ENCODE data around the gene SIRT3.
"Not testable (repeated sequence)": the region's sequence is repeated elsewhere in the genome, so short reads cannot be mapped to it uniquely, and the experiment has no call there.

SIRT3 gene

DNA sequence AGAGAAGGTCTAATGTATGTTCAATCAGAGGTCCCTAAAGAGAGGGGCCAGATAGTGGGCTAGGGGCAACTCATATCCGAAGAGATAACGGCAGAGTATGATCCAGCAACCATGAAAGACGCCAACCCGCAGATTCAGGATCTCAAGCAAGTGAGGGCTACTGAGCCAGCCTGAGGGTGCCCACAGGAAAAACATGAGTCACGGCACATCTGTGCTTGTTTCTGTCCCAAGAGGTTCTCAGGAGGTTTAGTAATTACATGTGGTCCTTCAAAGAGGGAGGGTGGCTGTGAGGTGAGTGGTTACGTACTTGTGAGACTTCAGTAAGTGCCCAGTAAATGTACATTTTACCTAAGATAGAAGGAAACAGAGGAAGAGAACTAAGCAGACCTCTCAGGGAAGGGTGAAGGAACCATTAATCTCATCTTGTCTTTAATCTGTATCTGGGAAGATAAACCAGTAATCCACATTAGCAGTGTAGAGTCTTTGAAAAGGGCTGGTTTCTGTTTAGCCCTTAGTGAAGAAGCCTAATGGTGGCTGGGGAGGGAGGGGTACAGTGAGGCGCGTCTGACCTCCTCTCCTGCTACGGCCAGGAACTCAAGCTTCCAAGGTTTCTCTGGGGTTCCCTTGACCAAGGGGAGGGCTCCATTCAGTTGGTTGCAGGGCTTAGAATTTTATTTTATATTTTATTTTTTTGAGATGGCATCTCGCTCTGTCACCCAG, 10.2 kb downstream of the SIRT3 start:
- Histone ChIP-seq H3K27me3 (ENCODE audit: control insufficient read depth, insufficient read depth, low read length) (no peaks in the 10 kb centered on the region), H3K4me3 (ENCODE audit: low read length) (no peak overlapping the region), H3K27ac (ENCODE audit: low read depth, low read length) (no peak overlapping the region), H3K9ac (ENCODE audit: low read length) (no peak overlapping the region), H3K36me3 (ENCODE audit: control insufficient read depth, insufficient read depth, low read length) (peaks cover 4% of the 10 kb centered on the region), H3K4me1 (ENCODE audit: control insufficient read depth, insufficient read depth, low read length) (no peaks in the 10 kb centered on the region)

DNA sequence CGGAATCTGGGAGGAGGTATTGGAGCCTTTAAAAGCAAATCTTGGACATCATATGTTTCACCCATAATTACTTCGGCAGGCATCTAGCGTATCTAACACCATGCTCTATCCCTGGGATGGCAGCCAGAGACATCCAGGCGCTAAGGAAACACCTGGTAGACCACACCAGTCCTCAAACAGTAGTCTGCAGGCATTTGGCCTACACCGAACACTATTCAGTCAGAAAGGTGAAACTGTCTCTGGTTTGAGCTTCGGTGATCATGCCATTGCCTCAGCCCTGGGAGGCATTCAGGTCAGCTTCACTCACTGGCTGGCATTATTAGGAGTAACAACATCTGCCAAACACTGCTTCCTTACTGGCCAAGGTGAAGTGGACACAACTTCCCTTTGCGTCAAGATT, 11.7 kb downstream of the SIRT3 start:
- no peak overlapping the region for H3K4me3 ChIP-seq (ENCODE audit: low read length)
- no peak overlapping the region for H3K27ac ChIP-seq (ENCODE audit: low read depth, low read length)
- no peak overlapping the region for H3K9ac ChIP-seq (ENCODE audit: low read length)
- no peaks in the 10 kb centered on the region for H3K4me1 ChIP-seq (ENCODE audit: control insufficient read depth, insufficient read depth, low read length)
- no peaks in the 10 kb centered on the region for H3K27me3 ChIP-seq (ENCODE audit: control insufficient read depth, insufficient read depth, low read length)
- peaks cover 4% of the 10 kb centered on the region for H3K36me3 ChIP-seq (ENCODE audit: control insufficient read depth, insufficient read depth, low read length)

DNA sequence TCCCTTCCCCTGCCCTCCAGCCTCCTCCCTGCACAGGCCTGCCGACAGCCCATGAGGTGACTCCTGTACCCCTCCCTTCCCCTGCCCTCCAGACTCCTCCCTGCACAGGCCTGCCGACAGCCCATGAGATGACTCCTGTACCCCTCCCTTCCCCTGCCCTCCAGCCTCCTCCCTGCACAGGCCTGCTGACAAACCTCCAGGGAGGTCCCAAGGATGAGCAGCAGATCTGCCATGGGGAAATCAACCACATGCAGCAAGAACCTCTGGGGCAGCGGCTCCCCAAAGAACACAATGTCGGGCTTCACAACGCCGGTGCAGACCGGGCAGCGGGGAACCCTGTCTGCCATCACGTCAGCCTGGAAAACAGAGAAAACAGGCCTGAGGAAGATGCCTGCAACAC, 12.3 kb downstream of the SIRT3 start:
- no peak overlapping the region for H3K27ac ChIP-seq (ENCODE audit: low read depth, low read length)
- H3K9ac ChIP-seq (ENCODE audit: low read length): no peak overlapping the region
- H3K4me3 ChIP-seq (ENCODE audit: low read length): no peak overlapping the region
- H3K4me1 ChIP-seq (ENCODE audit: control insufficient read depth, insufficient read depth, low read length): no peaks in the 10 kb centered on the region
- H3K36me3 ChIP-seq (ENCODE audit: control insufficient read depth, insufficient read depth, low read length): peaks cover 4% of the 10 kb centered on the region
- H3K27me3 ChIP-seq (ENCODE audit: control insufficient read depth, insufficient read depth, low read length): no peaks in the 10 kb centered on the region

DNA sequence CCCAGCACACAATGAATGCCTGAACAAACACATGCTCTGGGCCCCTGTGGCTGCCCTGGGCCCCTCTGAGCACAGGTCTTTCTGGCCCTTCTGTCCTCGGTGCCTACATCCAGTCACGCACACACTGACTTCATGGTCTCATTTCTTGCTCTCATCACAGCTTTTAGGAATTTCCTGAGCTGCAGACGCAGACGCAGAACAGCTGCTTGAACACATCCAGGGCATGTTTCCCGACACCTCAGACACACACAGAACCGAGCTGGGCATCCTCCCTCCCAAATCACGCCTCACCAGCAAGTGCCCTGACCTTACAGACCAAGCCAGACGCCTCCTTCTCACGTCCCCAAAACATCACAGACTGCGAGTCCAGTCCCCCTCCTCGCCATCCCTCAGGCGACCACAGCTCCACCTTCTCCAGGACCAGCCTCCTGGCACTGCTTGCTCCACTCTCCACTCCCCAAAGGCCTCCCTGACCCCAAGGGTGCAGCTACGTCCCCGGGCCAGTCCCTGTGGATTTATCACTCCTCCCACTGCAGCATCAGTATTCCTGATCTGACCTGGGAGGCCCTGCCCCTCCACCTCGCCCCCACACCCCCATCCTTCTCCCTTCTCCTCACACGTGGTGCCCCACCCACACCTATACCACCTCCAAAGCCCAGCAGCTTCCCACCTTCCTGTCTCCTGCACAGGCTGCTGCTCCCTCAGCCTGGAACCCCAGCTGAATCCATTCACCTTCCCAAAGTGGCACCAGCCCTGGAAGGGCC, 12.9 kb downstream of the SIRT3 start:
- H3K4me1 ChIP-seq (ENCODE audit: control insufficient read depth, insufficient read depth, low read length): no peaks in the 10 kb centered on the region
- H3K27ac ChIP-seq (ENCODE audit: low read depth, low read length): no peak overlapping the region
- H3K27me3 ChIP-seq (ENCODE audit: control insufficient read depth, insufficient read depth, low read length): no peaks in the 10 kb centered on the region
- H3K9ac ChIP-seq (ENCODE audit: low read length): no peak overlapping the region
- H3K36me3 ChIP-seq (ENCODE audit: control insufficient read depth, insufficient read depth, low read length): peaks cover 4% of the 10 kb centered on the region
- H3K4me3 ChIP-seq (ENCODE audit: low read length): no peak overlapping the region

DNA sequence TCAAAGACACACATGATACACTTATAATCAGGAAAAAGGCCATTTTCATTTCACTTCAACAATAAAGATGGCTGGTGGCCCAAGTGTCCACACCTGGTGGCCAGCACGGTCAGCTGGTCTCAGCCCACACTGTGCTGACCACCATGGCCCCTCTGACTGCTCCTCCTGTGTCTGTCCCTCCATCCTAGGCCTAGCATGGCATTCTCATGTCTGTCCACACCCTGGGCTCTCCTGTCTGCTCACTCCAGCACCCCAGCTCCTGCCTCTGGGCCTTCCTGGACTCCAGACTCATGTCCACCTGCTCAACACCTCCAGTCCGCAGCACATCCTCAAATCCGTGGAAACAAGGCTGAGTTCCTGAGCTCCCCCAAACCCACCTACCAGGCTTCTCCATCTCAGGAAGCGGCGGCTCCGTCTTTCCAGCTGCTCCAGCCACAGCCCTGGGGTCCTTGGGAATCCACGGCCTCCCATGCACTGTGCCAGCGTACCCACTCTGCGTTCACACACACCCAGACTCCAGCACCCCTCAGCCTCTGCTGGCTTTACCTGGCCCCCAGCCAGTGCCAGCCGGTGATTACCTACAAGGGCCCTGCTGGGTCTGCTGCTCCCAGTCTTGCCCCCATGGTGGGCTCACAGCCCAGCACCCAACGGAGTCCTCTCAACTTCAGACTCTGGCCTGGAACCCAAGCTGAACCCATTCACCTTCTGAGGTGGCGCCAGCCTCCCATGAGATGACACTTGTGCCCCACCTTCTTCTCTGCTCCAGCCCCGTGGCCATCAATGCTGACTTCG, 13.9 kb downstream of the SIRT3 start:
- Histone ChIP-seq H3K27me3 (ENCODE audit: control insufficient read depth, insufficient read depth, low read length) (no peaks in the 10 kb centered on the region), H3K4me3 (ENCODE audit: low read length) (no peak overlapping the region), H3K27ac (ENCODE audit: low read depth, low read length) (no peak overlapping the region), H3K36me3 (ENCODE audit: control insufficient read depth, insufficient read depth, low read length) (peaks cover 4% of the 10 kb centered on the region), H3K4me1 (ENCODE audit: control insufficient read depth, insufficient read depth, low read length) (no peaks in the 10 kb centered on the region), H3K9ac (ENCODE audit: low read length) (no peak overlapping the region)

DNA sequence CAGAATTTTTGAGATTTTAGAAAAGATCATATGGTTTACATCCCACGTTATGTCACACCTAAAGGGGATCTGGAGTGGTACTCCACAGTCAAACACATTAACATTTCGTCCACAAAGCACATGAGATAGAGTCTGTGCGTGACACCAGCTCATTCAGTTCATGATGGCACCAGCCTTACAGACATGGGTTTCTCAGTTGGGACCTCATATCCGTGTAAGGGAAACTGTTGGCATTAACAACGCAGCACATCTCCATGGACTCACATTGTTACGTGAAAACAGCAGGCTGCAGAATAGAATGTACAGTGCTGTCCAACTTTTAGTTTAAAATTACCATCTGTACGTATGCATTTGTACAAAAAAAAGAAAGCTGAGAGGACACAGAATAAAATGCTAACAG, 14.6 kb downstream of the SIRT3 start:
- Histone ChIP-seq H3K27me3 (ENCODE audit: control insufficient read depth, insufficient read depth, low read length) (no peaks in the 10 kb centered on the region), H3K9ac (ENCODE audit: low read length) (no peak overlapping the region), H3K27ac (ENCODE audit: low read depth, low read length) (no peak overlapping the region), H3K4me3 (ENCODE audit: low read length) (no peak overlapping the region), H3K4me1 (ENCODE audit: control insufficient read depth, insufficient read depth, low read length) (no peaks in the 10 kb centered on the region), H3K36me3 (ENCODE audit: control insufficient read depth, insufficient read depth, low read length) (peaks cover 5% of the 10 kb centered on the region)

DNA sequence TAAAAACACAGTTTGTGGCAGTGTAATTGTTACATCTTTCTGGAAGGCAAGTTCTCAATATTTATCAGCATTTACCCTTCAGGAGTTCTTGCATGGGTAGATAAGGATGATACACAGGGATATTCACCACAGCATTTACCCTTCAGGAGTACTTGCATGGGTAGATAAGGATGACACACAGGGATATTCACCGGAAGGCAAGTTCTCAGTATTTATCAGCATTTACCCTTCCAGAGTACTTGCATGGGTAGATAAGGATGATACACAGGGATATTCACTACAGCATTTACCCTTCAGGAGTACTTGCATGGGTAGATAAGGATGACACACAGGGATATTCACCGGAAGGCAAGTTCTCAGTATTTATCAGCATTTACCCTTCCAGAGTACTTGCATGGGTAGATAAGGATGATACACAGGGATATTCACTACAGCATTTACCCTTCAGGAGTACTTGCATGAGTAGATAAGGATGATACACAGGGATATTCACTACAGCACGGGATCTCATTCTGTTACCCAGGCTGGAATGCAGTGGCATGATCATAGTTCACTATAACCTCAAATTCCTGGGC, 15.4 kb downstream of the SIRT3 start:
- not testable (repeated sequence) for H3K27ac ChIP-seq (ENCODE audit: low read depth, low read length)

DNA sequence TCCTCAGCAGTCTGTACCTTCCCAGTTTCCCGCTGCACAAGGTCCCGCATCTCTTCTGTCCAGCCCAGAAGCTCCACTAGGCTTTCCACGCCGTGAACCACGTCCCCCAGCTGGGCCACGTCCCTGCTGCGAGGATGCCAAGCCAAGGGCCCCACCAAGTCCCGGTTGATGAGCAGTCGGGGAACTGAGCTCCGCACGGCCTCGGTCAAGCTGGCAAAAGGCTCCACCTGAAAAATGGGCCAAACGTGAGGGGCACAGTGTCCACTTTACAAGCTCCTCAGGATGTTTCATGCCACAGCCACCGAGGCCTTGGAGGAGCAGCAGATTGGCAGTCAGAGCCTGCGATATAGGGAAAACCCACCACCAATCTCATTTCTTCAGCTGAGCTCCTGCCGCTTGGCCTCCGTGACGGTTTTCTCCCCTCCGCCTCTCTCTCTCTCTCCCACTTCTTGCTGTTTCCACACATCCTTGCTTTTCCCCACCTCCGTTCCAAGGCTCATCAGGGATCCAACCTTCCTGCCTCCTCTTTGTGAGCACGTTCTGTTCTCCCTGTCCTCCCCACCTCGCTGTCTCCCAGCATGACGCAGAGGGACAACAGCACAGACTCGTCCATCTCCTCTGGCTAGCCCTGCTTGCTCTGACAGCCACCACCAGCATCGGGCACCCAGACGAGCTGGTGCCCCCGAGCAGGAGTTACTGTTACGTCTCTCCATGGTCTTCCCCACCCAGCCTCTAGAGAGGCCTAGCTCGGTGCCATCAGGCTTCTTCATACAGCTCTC, 17.1 kb downstream of the SIRT3 start:
- Histone ChIP-seq H3K27ac (ENCODE audit: low read depth, low read length) (no peak overlapping the region), H3K36me3 (ENCODE audit: control insufficient read depth, insufficient read depth, low read length) (peaks cover 14% of the 10 kb centered on the region), H3K9ac (ENCODE audit: low read length) (no peak overlapping the region), H3K27me3 (ENCODE audit: control insufficient read depth, insufficient read depth, low read length) (no peaks in the 10 kb centered on the region), H3K4me3 (ENCODE audit: low read length) (no peak overlapping the region), H3K4me1 (ENCODE audit: control insufficient read depth, insufficient read depth, low read length) (no peaks in the 10 kb centered on the region)

More for the DNA sequence above, 15.4 kb downstream of the SIRT3 start:
- H3K27me3 ChIP-seq (ENCODE audit: control insufficient read depth, insufficient read depth, low read length); H3K4me3 ChIP-seq (ENCODE audit: low read length); H3K36me3 ChIP-seq (ENCODE audit: control insufficient read depth, insufficient read depth, low read length); H3K4me1 ChIP-seq (ENCODE audit: control insufficient read depth, insufficient read depth, low read length); H3K9ac ChIP-seq (ENCODE audit: low read length): not testable (repeated sequence)

DNA sequence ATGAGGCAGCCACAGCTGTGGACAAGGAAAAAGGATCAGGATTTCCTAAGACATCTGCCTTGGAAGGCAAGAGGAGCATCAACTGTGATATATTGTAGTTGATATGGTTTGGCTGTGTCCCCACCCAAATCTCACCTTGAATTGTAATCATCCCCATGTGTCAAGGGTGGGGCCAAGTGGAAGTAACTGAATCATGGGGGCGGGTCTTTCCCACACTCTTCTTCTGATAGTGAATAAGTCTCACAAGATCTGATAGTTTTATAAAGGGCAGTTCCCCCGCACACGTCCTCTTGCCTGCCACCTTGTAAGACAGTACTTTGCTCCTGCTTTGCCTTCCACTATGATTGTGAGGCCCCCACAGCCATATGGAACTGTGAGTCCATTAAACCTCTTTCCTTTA, 18.4 kb downstream of the SIRT3 start:
- Histone ChIP-seq H3K27ac (ENCODE audit: low read depth, low read length) (no peak overlapping the region), H3K27me3 (ENCODE audit: control insufficient read depth, insufficient read depth, low read length) (no peaks in the 10 kb centered on the region), H3K36me3 (ENCODE audit: control insufficient read depth, insufficient read depth, low read length) (peaks cover 23% of the 10 kb centered on the region), H3K4me3 (ENCODE audit: low read length) (no peak overlapping the region), H3K4me1 (ENCODE audit: control insufficient read depth, insufficient read depth, low read length) (no peaks in the 10 kb centered on the region), H3K9ac (ENCODE audit: low read length) (no peak overlapping the region)

DNA sequence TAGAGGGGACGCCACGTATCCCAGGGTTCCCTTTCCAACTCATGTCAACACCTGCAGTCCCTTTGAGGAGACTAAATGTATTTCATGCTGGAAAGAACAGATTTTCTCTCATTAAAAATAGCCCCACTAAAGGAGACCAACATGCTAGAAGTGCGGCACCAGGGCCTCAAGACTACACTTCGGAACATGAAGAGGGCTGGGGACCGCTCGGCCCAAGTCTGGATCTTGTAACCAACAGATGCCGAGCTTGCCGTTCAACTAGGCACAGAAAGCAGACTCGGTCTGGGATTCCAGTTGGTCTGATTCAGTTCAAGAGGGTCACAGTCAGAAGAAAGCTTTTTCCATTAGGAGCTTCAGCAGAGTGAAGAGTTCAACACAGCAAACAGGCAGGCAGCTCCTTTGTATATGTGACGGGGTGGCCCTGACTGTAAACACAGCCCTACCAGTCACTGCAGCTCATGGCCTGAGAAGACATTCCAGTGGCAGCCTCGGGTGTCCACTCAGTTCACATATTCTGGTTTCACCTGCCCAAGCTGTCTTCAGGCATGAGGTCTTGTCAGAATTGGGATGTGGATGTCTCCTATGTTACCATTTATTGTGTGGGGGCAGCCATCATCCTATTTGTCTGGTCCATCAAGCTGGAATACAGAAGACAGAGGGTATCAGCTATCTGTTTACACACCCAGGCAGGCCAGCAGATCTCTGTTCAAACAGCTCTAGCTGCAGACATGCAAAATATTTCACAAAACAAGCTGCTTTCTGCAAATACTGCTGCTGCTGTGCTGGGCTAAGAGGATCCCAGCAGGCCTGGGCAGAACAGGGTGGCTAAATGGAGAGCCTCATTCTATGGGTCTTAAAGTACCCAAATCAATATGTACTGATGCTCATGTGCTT, 19.8 kb downstream of the SIRT3 start:
- no peak overlapping the region for H3K9ac ChIP-seq (ENCODE audit: low read length)
- H3K36me3 ChIP-seq (ENCODE audit: control insufficient read depth, insufficient read depth, low read length): peaks cover 37% of the 10 kb centered on the region
- H3K27me3 ChIP-seq (ENCODE audit: control insufficient read depth, insufficient read depth, low read length): no peaks in the 10 kb centered on the region
- no peak overlapping the region for H3K27ac ChIP-seq (ENCODE audit: low read depth, low read length)
- H3K4me3 ChIP-seq (ENCODE audit: low read length): no peak overlapping the region
- H3K4me1 ChIP-seq (ENCODE audit: control insufficient read depth, insufficient read depth, low read length): no peaks in the 10 kb centered on the region

DNA sequence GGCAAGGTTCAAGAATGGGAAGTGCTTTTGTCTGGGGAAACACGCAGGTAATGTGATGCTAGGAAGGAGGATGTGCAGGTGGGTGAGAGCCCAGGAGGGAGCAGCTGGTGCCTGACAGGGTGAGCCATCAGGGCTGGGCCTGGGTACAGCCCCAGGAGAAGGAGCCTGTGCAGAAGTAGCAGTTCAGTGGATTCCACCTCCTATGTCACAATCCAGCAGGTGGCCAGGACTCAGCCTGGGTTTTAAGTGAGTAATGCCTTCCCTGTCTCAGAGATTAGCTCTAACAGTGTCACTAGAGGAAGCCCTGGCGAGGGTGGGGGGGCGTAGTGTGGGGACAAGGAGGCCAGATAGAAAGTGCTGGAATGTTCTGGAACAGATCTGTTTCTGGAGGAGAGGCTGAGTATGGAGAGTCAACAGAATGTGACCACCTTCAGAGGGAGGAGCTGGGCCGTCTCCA, 20.5 kb downstream of the SIRT3 start:
- no peaks in the 10 kb centered on the region for H3K27me3 ChIP-seq (ENCODE audit: control insufficient read depth, insufficient read depth, low read length)
- H3K27ac ChIP-seq (ENCODE audit: low read depth, low read length): no peak overlapping the region
- peaks cover 44% of the 10 kb centered on the region for H3K36me3 ChIP-seq (ENCODE audit: control insufficient read depth, insufficient read depth, low read length)
- H3K4me3 ChIP-seq (ENCODE audit: low read length): no peak overlapping the region
- no peak overlapping the region for H3K9ac ChIP-seq (ENCODE audit: low read length)
- H3K4me1 ChIP-seq (ENCODE audit: control insufficient read depth, insufficient read depth, low read length): no peaks in the 10 kb centered on the region

All from rectal smooth muscle tissue (tissue), 1 donor.